Endothelial cell of umbilical vein (primary cell): Measurements from ENCODE around the gene PABPC1L. TPM values are rescaled to one million over a fixed set of nuclear protein-coding genes. Genes with fewer than 3 reads are reported as not detected.

Source experiments
- BruUV-seq: library from RNA; stranded (reverse); fragments of 400-500 nt; replicated peaks from 2 replicates; lab custom pipeline; 2021; lab: Mats Ljungman, UMichigan
- CTCF ChIA-PET: fragments of 300-600, 350-600 bp; sonication (Branson Sonifier 250); formaldehyde crosslinking; loops from one replicate; lab custom pipeline; 2021; ENCODE audit warnings: antibody characterized with exemption, inconsistent platforms; lab: Charles Lee
- POLR2A ChIA-PET: fragments of 300-600, 350-600 bp; sonication (Branson Sonifier 250); formaldehyde crosslinking; loops from one replicate; lab custom pipeline; 2021; ENCODE audit warnings: antibody characterized with exemption, inconsistent platforms; lab: Charles Lee
- DNase-seq: peaks from one replicate; pipeline ENCODE4 v3.0.0-alpha.2; 2011; ENCODE audit warnings: low read depth, low spot score
- FAIRE-seq: peaks from 2 replicates; lab custom pipeline; 2011; peaks lifted over from hg19 to GRCh38; lab: Jason Lieb, UNC
- H2AFZ ChIP-seq: 2 replicates; pipeline ENCODE4 v1.6.0; 2012; ENCODE audit warnings: low read depth, low read length, control low read depth, inconsistent platforms
- H3K27ac ChIP-seq: 2 replicates; pipeline ENCODE4 v1.5.1; 2011; ENCODE audit warnings: low read depth, mild to moderate bottlenecking, control low read depth, low read length, moderate library complexity; ENCODE audit not compliant: insufficient read depth
- H3K27me3 ChIP-seq, 2 experiments: 2 replicates each; pipeline versions ENCODE4 v1.6.0 to v1.6.1; 2011; ENCODE audit warnings: low read length in 2 of 2, mixed read lengths in 1 of 2; ENCODE audit not compliant: control insufficient read depth in 2 of 2, insufficient read depth in 2 of 2
- H3K36me3 ChIP-seq, 2 experiments: 2 replicates in 1 of 2; 3 replicates in 1 of 2; pipeline ENCODE4 v1.5.1; 2011; ENCODE audit warnings: low read length in 2 of 2, mild to moderate bottlenecking in 1 of 2, moderate library complexity in 1 of 2; ENCODE audit not compliant: control insufficient read depth in 2 of 2, insufficient read depth in 2 of 2; ENCODE audit errors: extremely low read depth in 1 of 2
- H3K4me1 ChIP-seq: 3 replicates; pipeline ENCODE4 v1.5.1; 2011; ENCODE audit warnings: mild to moderate bottlenecking, low read length; ENCODE audit not compliant: control insufficient read depth, insufficient read depth; ENCODE audit errors: extremely low read depth
- H3K4me2 ChIP-seq: 2 replicates; pipeline ENCODE4 v1.6.1; 2011; ENCODE audit warnings: low read length, control low read depth, mixed read lengths; ENCODE audit not compliant: insufficient read depth
- H3K4me3 ChIP-seq, 3 experiments: fragments of 200-600 bp in 1 of 3; sonication (generic), shearing (Covaris generic) in 1 of 3; replicated peaks in 1 of 3; 2 replicates each; pipeline ENCODE4 v1.5.1; 2011 to 2016; ENCODE audit warnings: control low read depth in 3 of 3, low read length in 3 of 3, mild to moderate bottlenecking in 2 of 3, inconsistent platforms in 1 of 3, low read depth in 1 of 3, moderate library complexity in 1 of 3; ENCODE audit not compliant: insufficient read depth in 1 of 3
- H3K79me2 ChIP-seq: 2 replicates; pipeline ENCODE4 v1.6.0; 2012; ENCODE audit warnings: low read length, inconsistent platforms; ENCODE audit not compliant: control insufficient read depth, insufficient read depth
- H3K9ac ChIP-seq: replicated peaks from 2 replicates; pipeline ENCODE3; 2011; ENCODE audit warnings: low read length, control low read depth; ENCODE audit not compliant: insufficient read depth; ENCODE audit errors: extremely low read depth
- H3K9me1 ChIP-seq: replicated peaks from 3 replicates; pipeline ENCODE4 v1.6.0; 2011; ENCODE audit warnings: mild to moderate bottlenecking, low read length; ENCODE audit not compliant: control insufficient read depth, insufficient read depth; ENCODE audit errors: extremely low read depth
- H3K9me3 ChIP-seq: replicated peaks from 2 replicates; pipeline ENCODE4 v1.5.1; 2012; ENCODE audit warnings: low read length, inconsistent platforms; ENCODE audit not compliant: control insufficient read depth, insufficient read depth
- H4K20me1 ChIP-seq: replicated peaks from 2 replicates; pipeline ENCODE3; 2011; ENCODE audit warnings: mild to moderate bottlenecking, low read length; ENCODE audit not compliant: control insufficient read depth, insufficient read depth; ENCODE audit errors: extremely low read depth
- CTCF ChIP-seq, 2 donors: IDR thresholded peaks; 1 replicate in 1 of 2; 2 replicates in 1 of 2; pipeline ENCODE4 v1.5.1; 2011; ENCODE audit warnings: low read length in 2 of 2, mild to moderate bottlenecking in 2 of 2, moderate library complexity in 2 of 2, control low read depth in 1 of 2, inconsistent platforms in 1 of 2, low read depth in 1 of 2; ENCODE audit not compliant: insufficient read depth in 1 of 2; ENCODE audit errors: extremely low read depth in 1 of 2
- EZH2 ChIP-seq: IDR thresholded peaks from 2 replicates; pipeline ENCODE4 v1.6.1; 2012; ENCODE audit warnings: borderline replicate concordance, low read depth, mild to moderate bottlenecking, moderate library complexity, low read length, inconsistent platforms; ENCODE audit not compliant: severe bottlenecking
- FOS ChIP-seq: IDR thresholded peaks from 2 replicates; pipeline ENCODE4 v1.6.1; 2011; ENCODE audit warnings: mild to moderate bottlenecking, low read length, moderate library complexity, borderline replicate concordance; ENCODE audit not compliant: insufficient read depth
- GATA2 ChIP-seq: IDR thresholded peaks from 2 replicates; pipeline ENCODE4 v1.7.0; 2011; ENCODE audit warnings: low read depth, mild to moderate bottlenecking, moderate library complexity, mixed read lengths, low read length; ENCODE audit not compliant: insufficient read length, insufficient read depth
- JUN ChIP-seq: IDR thresholded peaks from 2 replicates; pipeline ENCODE4 v1.6.1; 2011; ENCODE audit warnings: borderline replicate concordance, low read depth; ENCODE audit not compliant: insufficient read length, insufficient read depth
- MAX ChIP-seq: IDR thresholded peaks from 2 replicates; pipeline ENCODE4 v1.6.1; 2011; ENCODE audit not compliant: insufficient read depth, insufficient read length
- MYC ChIP-seq: IDR thresholded peaks from one replicate; pipeline ENCODE4 v1.6.1; 2011; ENCODE audit warnings: mild to moderate bottlenecking, low read depth, low read length
- POLR2A ChIP-seq: IDR thresholded peaks from 2 replicates; pipeline ENCODE4 v1.6.1; 2012; ENCODE audit warnings: low read depth, mild to moderate bottlenecking, control low read depth, low read length
- POLR2AphosphoS5 ChIP-seq: IDR thresholded peaks from 2 replicates; pipeline ENCODE4 v1.6.1; 2012; ENCODE audit warnings: low read depth, mild to moderate bottlenecking, control low read depth, low read length, moderate library complexity; ENCODE audit not compliant: insufficient read depth
- dilution Hi-C: fragments of 300-500 bp; cut with MboI; formaldehyde crosslinking; loops from one replicate; pipeline ENCODE4 v1.15.0; 2019; ENCODE audit warnings: low sequenced_read_pairs; ENCODE audit not compliant: extremely low pct_ligation_motif_present
- intact Hi-C: fragments of 100-400 bp; cut with micrococcal nuclease; formaldehyde crosslinking; loops from one replicate; pipeline ENCODE4 v1.10.0; 2022
- polyA plus RNA-seq, 4 experiments: library from polyadenylated mRNA; depleted of rRNA in 3 of 4; stranded (reverse) in 3 of 4; unstranded in 1 of 4; fragments of >200 nt; gene quantifications; 2 replicates each; pipeline versions ENCODE4 v1.2.1 to v1.2.3, GENCODE V29; 2011 to 2012; ENCODE audit warnings: missing spikeins in 1 of 4
- total RNA-seq: library from RNA; stranded (reverse); gene quantifications from 2 replicates; pipeline ENCODE4 v1.2.3, GENCODE V29; 2021

Gene PABPC1L
- total and polyA plus RNA-seq, 2 donors (not counting 3 experiments of a cell fraction or from before 2014, with no cell fraction given) = 7.8 to 12.6 TPM

GRCh38 chr20:44981736-44982406, 72.0 kb downstream of the PABPC1L start:
- no peaks in the 10 kb centered on the region for H3K9me3 ChIP-seq
- no peak overlapping the region for H2AFZ ChIP-seq
- no peaks in the 10 kb centered on the region for H3K27me3 ChIP-seq
- H3K4me3 ChIP-seq = no peak overlapping the region
- H3K36me3 ChIP-seq = peaks cover 3 to 7% of the 10 kb centered on the region in 2 experiments
- no peaks in the 10 kb centered on the region for H3K4me1 ChIP-seq
- no peak overlapping the region for H3K27ac ChIP-seq
- intact Hi-C loops (no loop called here), dilution Hi-C loops (no loop called here)
- H3K4me2 ChIP-seq = no peak overlapping the region
- H4K20me1 ChIP-seq = no peaks in the 10 kb centered on the region
- no TSS peak for BruUV-seq
- no peaks in the 10 kb centered on the region for H3K79me2 ChIP-seq
- no peak for TF ChIP-seq MYC
- no peak for TF ChIP-seq POLR2AphosphoS5
- no peak for TF ChIP-seq FOS
- no peak for TF ChIP-seq JUN
- TF ChIP-seq MAX = no peak
- TF ChIP-seq CTCF (IDR thresholded peaks at IDR 0.05; ENCODE audit: extremely low read depth in 1 of 2, insufficient read depth in 1 of 2, low read depth in 1 of 2, low read length in 2 of 2) = no peak
- TF ChIP-seq GATA2 = no peak
- no peak for TF ChIP-seq POLR2A
- no peak for TF ChIP-seq EZH2
- DNase-seq (no peak), FAIRE-seq (no peak)
- H3K9ac ChIP-seq = no peak overlapping the region
- CTCF ChIA-PET = interaction anchor here (0.6 to 1.0 kb wide), 2 partner anchors 10 to 483 kb away, joined by 3 read pairs; no protein-coding TSS in a partner anchor
- POLR2A ChIA-PET = no interaction called here
- no peaks in the 10 kb centered on the region for H3K9me1 ChIP-seq
